Tibial nerve (tissue), 3 donors: ENCODE results near the gene GBP7.

Experiments
- POLR2A ChIP-seq, 2 donors: fragments of 450-650 bp; IDR thresholded peaks; one replicate each; pipeline ENCODE4 v1.6.1; 2017; ENCODE audit warnings: antibody characterized with exemption in 2 of 2, mild to moderate bottlenecking in 2 of 2, moderate library complexity in 2 of 2
- TF ChIP-seq, protein P1 (sequence below), 5 experiments: fragments of 200-600 bp in 3 of 5; fragments of 450-650 bp in 2 of 5; sonication (generic) in 3 of 5; IDR thresholded peaks; one replicate each; pipeline ENCODE4 v1.5.1; 2016 to 2019; ENCODE audit warnings: antibody characterized with exemption in 5 of 5, mild to moderate bottlenecking in 3 of 5, moderate library complexity in 2 of 5

DNA sequence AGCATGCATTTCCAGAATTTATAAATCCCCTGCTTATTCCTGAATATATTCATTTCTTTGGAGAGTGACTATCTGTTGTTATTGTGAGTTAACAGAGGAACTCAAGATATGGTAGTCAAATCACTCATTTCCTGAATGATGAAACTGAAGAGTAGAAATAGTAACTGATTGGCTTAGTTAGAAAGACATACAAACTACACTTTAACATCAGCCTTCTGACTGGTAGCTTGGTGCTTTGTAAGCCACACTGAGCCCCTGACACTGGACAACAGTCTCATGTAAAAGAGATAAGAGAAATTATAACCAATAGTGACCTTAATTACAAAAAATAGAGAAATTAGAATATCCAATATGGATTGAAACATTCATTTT is 4.8 kb downstream of the GBP7 start:
- TF ChIP-seq, protein P1, sequence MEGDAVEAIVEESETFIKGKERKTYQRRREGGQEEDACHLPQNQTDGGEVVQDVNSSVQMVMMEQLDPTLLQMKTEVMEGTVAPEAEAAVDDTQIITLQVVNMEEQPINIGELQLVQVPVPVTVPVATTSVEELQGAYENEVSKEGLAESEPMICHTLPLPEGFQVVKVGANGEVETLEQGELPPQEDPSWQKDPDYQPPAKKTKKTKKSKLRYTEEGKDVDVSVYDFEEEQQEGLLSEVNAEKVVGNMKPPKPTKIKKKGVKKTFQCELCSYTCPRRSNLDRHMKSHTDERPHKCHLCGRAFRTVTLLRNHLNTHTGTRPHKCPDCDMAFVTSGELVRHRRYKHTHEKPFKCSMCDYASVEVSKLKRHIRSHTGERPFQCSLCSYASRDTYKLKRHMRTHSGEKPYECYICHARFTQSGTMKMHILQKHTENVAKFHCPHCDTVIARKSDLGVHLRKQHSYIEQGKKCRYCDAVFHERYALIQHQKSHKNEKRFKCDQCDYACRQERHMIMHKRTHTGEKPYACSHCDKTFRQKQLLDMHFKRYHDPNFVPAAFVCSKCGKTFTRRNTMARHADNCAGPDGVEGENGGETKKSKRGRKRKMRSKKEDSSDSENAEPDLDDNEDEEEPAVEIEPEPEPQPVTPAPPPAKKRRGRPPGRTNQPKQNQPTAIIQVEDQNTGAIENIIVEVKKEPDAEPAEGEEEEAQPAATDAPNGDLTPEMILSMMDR (IDR thresholded peaks at IDR 0.05) = no peak
- no peak for TF ChIP-seq POLR2A (IDR thresholded peaks at IDR 0.05)
